Activated CD4-positive, alpha-beta T cell treated with anti-CD3 and anti-CD28 coated beads, Interleukin-2, amount 10 ng/mL, durations not matched to agents 24 days and 14 days (primary cell): ENCODE measurements around the gene EXOC3L4. TPM values are rescaled to one million over a fixed set of nuclear protein-coding genes. Genes with fewer than 3 reads are reported as not detected.

Experiments used
- DNase-seq: peaks from one replicate; pipeline ENCODE4 v3.0.0; 2022
- H3K27ac Mint-ChIP-seq: one replicate; pipeline ENCODE4 v1.8.0; 2022; ENCODE audit warnings: mild to moderate bottlenecking, mixed read lengths
- H3K27me3 Mint-ChIP-seq: one replicate; pipeline ENCODE4 v1.8.0; 2022; ENCODE audit warnings: mixed read lengths
- H3K36me3 Mint-ChIP-seq: one replicate; pipeline ENCODE4 v1.8.0; 2022; ENCODE audit warnings: low read depth, mild to moderate bottlenecking, mixed read lengths
- H3K4me1 Mint-ChIP-seq: one replicate; pipeline ENCODE4 v1.8.0; 2021; ENCODE audit warnings: mixed read lengths
- H3K4me3 Mint-ChIP-seq: one replicate; pipeline ENCODE4 v1.8.0; 2022; ENCODE audit warnings: mild to moderate bottlenecking, moderate library complexity, mixed read lengths
- H3K9me3 Mint-ChIP-seq: one replicate; pipeline ENCODE4 v1.8.0; 2021; ENCODE audit warnings: mixed read lengths
- intact Hi-C: fragments of 100-400 bp; cut with micrococcal nuclease; formaldehyde crosslinking; loops from one replicate; pipeline ENCODE4 v1.15.1; 2023
- total RNA-seq: library from RNA; stranded (reverse); gene quantifications from 2 replicates; pipeline ENCODE4 v1.2.3, GENCODE V29; 2022

Gene EXOC3L4
- total RNA-seq, 1 donor from 2014 or later: not detected

- intact Hi-C loops: no loop called here
- Mint-ChIP-seq H3K4me3 (no peak overlapping the region), H3K27me3 (peaks cover 20% of the 10 kb centered on the region), H3K4me1 (no peaks in the 10 kb centered on the region), H3K36me3 (no peaks in the 10 kb centered on the region), H3K9me3 (no peaks in the 10 kb centered on the region), H3K27ac (no peak overlapping the region)
- no peak for DNase-seq
Observed at GRCh38 chr14:103064978-103065377, 29.5 kb upstream of the EXOC3L4 start.

GRCh38 chr14:103065861-103066260, 28.7 kb upstream of the EXOC3L4 start:
- intact Hi-C loops: no loop called here
- no peaks in the 10 kb centered on the region for H3K4me1 Mint-ChIP-seq
- no peaks in the 10 kb centered on the region for H3K9me3 Mint-ChIP-seq

GRCh38 chr14:103066399-103066798, 28.1 kb upstream of the EXOC3L4 start:
- no peak for DNase-seq
- H3K4me3 Mint-ChIP-seq: no peak overlapping the region
- intact Hi-C loops: no loop called here

More at GRCh38 chr14:103065861-103066260, 28.7 kb upstream of the EXOC3L4 start:
- no peak for DNase-seq
- H3K27ac Mint-ChIP-seq: no peak overlapping the region
- no peaks in the 10 kb centered on the region for H3K36me3 Mint-ChIP-seq
- peaks cover 16% of the 10 kb centered on the region for H3K27me3 Mint-ChIP-seq
- H3K4me3 Mint-ChIP-seq: no peak overlapping the region

GRCh38 chr14:103067231-103067954, 27.1 kb upstream of the EXOC3L4 start:
- no peaks in the 10 kb centered on the region for H3K9me3 Mint-ChIP-seq
- intact Hi-C loops: no loop called here
- no peak overlapping the region for H3K4me3 Mint-ChIP-seq
- no peak for DNase-seq
- H3K36me3 Mint-ChIP-seq: no peaks in the 10 kb centered on the region
- peaks cover 9% of the 10 kb centered on the region for H3K27me3 Mint-ChIP-seq
- H3K4me1 Mint-ChIP-seq: no peaks in the 10 kb centered on the region
- no peak overlapping the region for H3K27ac Mint-ChIP-seq

More at GRCh38 chr14:103066399-103066798, 28.1 kb upstream of the EXOC3L4 start:
- Mint-ChIP-seq H3K27ac (no peak overlapping the region), H3K4me1 (no peaks in the 10 kb centered on the region), H3K27me3 (peaks cover 15% of the 10 kb centered on the region), H3K9me3 (no peaks in the 10 kb centered on the region), H3K36me3 (no peaks in the 10 kb centered on the region)

GRCh38 chr14:103068351-103069073, 26.0 kb upstream of the EXOC3L4 start:
- Mint-ChIP-seq H3K27ac (no peak overlapping the region), H3K27me3 (peaks cover 5% of the 10 kb centered on the region), H3K4me3 (no peak overlapping the region), H3K4me1 (no peaks in the 10 kb centered on the region), H3K36me3 (no peaks in the 10 kb centered on the region), H3K9me3 (no peaks in the 10 kb centered on the region)
- intact Hi-C loops: no loop called here
- no peak for DNase-seq

- Mint-ChIP-seq H3K36me3 (no peaks in the 10 kb centered on the region), H3K4me1 (no peaks in the 10 kb centered on the region), H3K27me3 (peaks cover 6% of the 10 kb centered on the region), H3K9me3 (no peaks in the 10 kb centered on the region), H3K27ac (no peak overlapping the region), H3K4me3 (no peak overlapping the region)
- intact Hi-C loops: no loop called here
- DNase-seq: no peak
Observed at GRCh38 chr14:103070263-103070885, 24.2 kb upstream of the EXOC3L4 start.

GRCh38 chr14:103070971-103071542, 23.5 kb upstream of the EXOC3L4 start:
- no peak overlapping the region for H3K27ac Mint-ChIP-seq
- intact Hi-C loops: no loop called here
- no peaks in the 10 kb centered on the region for H3K9me3 Mint-ChIP-seq
- no peak overlapping the region for H3K4me3 Mint-ChIP-seq
- H3K27me3 Mint-ChIP-seq: peaks cover 6% of the 10 kb centered on the region
- H3K36me3 Mint-ChIP-seq: no peaks in the 10 kb centered on the region
- no peaks in the 10 kb centered on the region for H3K4me1 Mint-ChIP-seq
- DNase-seq: no peak

GRCh38 chr14:103071544-103072251, 22.8 kb upstream of the EXOC3L4 start:
- H3K4me1 Mint-ChIP-seq: no peaks in the 10 kb centered on the region
- intact Hi-C loops: no loop called here
- H3K27ac Mint-ChIP-seq: no peak overlapping the region
- H3K27me3 Mint-ChIP-seq: peaks cover 6% of the 10 kb centered on the region
- H3K36me3 Mint-ChIP-seq: no peaks in the 10 kb centered on the region
- H3K9me3 Mint-ChIP-seq: no peaks in the 10 kb centered on the region
- no peak overlapping the region for H3K4me3 Mint-ChIP-seq
- no peak for DNase-seq

- intact Hi-C loops: no loop called here
- Mint-ChIP-seq H3K36me3 (no peaks in the 10 kb centered on the region), H3K27me3 (peaks cover 4% of the 10 kb centered on the region), H3K27ac (no peak overlapping the region), H3K9me3 (no peaks in the 10 kb centered on the region), H3K4me3 (no peak overlapping the region), H3K4me1 (no peaks in the 10 kb centered on the region)
- DNase-seq: peak; percentile 56
Observed at GRCh38 chr14:103072595-103073366, 21.7 kb upstream of the EXOC3L4 start.

- Mint-ChIP-seq H3K27ac (no peak overlapping the region), H3K4me3 (no peak overlapping the region), H3K4me1 (no peaks in the 10 kb centered on the region), H3K27me3 (peaks cover 4% of the 10 kb centered on the region), H3K36me3 (no peaks in the 10 kb centered on the region), H3K9me3 (no peaks in the 10 kb centered on the region)
- intact Hi-C loops: no loop called here
- no peak for DNase-seq
Observed at GRCh38 chr14:103073367-103073875, 21.1 kb upstream of the EXOC3L4 start.

GRCh38 chr14:103073876-103074728, 20.4 kb upstream of the EXOC3L4 start:
- no peaks in the 10 kb centered on the region for H3K4me1 Mint-ChIP-seq
- H3K36me3 Mint-ChIP-seq: no peaks in the 10 kb centered on the region
- no peak for DNase-seq
- H3K9me3 Mint-ChIP-seq: no peaks in the 10 kb centered on the region
- H3K27ac Mint-ChIP-seq: no peak overlapping the region
- intact Hi-C loops: loop anchor here (2.0 kb wide), 2 partner anchors 17 to 219 kb away; no protein-coding TSS in a partner anchor
- H3K4me3 Mint-ChIP-seq: no peak overlapping the region
- H3K27me3 Mint-ChIP-seq: peaks cover 4% of the 10 kb centered on the region

- Mint-ChIP-seq H3K36me3 (no peaks in the 10 kb centered on the region), H3K4me1 (no peaks in the 10 kb centered on the region), H3K4me3 (no peak overlapping the region), H3K27ac (no peak overlapping the region), H3K27me3 (peaks cover 4% of the 10 kb centered on the region), H3K9me3 (no peaks in the 10 kb centered on the region)
- intact Hi-C loops: loop anchor here (2.0 kb wide), 2 partner anchors 16 to 218 kb away; no protein-coding TSS in a partner anchor
- DNase-seq: peak; percentile 66
Observed at GRCh38 chr14:103074729-103075367, 19.7 kb upstream of the EXOC3L4 start.
